Middle frontal gyrus (tissue), 1 donor: ENCODE results near the gene PRICKLE3.

Experiments used
- DNase-seq: peaks from one replicate; pipeline ENCODE4 v3.0.0-alpha.2; 2015; ENCODE audit warnings: low spot score; ENCODE audit errors: extremely low spot score

The PRICKLE3 gene

GRCh38 chrX:49208399-49208798 is 22.2 kb upstream of the PRICKLE3 start:
- no peak for DNase-seq

DNA sequence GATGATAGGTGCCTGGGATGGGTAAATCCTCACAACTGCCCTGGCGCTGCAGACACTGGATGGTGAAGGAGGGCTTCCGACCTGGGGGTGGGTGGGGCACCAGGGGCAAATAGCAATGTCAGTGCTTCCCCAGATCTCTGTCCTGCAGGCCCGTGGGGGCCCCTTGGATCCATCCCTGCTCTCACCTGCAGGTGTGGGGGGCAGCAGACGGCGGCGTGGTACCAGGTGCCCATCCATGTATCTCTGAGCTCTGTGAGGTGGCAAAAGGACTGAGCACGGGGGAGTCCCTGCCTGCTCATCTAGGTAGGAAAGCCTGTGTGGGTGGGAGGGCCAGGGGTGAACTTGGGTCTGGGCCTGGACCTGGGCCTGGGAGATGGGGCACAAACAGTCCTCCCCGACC is 20.4 kb upstream of the PRICKLE3 start:
- DNase-seq: no peak

GRCh38 chrX:49205443-49205842 is 19.3 kb upstream of the PRICKLE3 start:
- no peak for DNase-seq

GRCh38 chrX:49204709-49205108 is 18.5 kb upstream of the PRICKLE3 start:
- DNase-seq: no peak

- no peak for DNase-seq
Measured at GRCh38 chrX:49204017-49204416, 17.8 kb upstream of the PRICKLE3 start.

DNA sequence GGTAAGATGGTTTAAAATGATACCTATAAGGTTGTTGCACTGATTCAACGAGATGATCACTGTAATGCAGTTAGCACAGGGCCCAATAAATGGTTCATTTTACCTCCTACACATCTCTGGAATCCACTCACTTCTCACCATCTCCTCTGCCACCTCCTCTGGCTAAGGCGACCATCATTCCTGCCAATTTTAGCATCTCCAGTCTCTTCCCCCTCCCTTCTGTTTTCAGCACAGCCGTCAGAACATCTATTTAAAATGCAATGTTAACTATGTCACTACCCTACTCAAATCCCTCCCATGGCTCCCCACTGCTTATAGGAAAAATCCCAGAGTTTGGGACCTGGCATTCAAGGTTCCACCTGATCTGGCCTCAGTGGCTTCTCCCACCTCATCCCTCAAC is 17.4 kb upstream of the PRICKLE3 start:
- DNase-seq: no peak

DNA sequence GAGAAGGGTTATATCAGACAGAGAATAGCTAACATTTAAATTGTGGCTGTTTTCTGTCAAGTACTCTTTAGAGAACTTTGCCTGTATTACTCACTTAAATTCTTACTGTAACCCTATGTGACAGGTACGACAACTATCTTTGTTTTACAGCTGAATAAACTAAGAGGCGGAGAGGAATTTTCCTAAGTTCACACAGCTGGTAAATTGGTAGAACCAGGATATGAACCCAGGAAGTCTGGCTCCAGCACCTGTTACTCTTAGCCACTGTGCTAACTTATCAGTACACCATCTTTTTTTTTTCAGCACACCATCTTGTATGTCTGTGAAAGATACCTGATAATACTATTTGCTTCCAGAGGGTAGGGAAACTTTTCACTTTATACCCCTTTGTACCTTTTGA is 15.8 kb upstream of the PRICKLE3 start:
- DNase-seq: no peak

GRCh38 chrX:49199906-49200771 is 14.0 kb upstream of the PRICKLE3 start, which contains the start of gene SYP:
Gene SYP (minus strand): TSS chrX:49200193. CDS start chrX:49200186, 7 bp downstream.
- DNase-seq: peak; percentile 75

- no peak for DNase-seq
Measured at GRCh38 chrX:49199315-49199595, 13.1 kb upstream of the PRICKLE3 start.

- no peak for DNase-seq
Measured at GRCh38 chrX:49198540-49199314, 12.6 kb upstream of the PRICKLE3 start.

GRCh38 chrX:49197543-49198087 is 11.4 kb upstream of the PRICKLE3 start:
- DNase-seq: no peak

GRCh38 chrX:49193542-49193964 is 7.4 kb upstream of the PRICKLE3 start:
- no peak for DNase-seq

GRCh38 chrX:49192722-49193328 is 6.7 kb upstream of the PRICKLE3 start:
- DNase-seq: no peak

GRCh38 chrX:49191574-49192011 is 5.4 kb upstream of the PRICKLE3 start:
- no peak for DNase-seq

- peak; percentile 81 for DNase-seq
Measured at GRCh38 chrX:49190821-49191573, 4.8 kb upstream of the PRICKLE3 start.

DNA sequence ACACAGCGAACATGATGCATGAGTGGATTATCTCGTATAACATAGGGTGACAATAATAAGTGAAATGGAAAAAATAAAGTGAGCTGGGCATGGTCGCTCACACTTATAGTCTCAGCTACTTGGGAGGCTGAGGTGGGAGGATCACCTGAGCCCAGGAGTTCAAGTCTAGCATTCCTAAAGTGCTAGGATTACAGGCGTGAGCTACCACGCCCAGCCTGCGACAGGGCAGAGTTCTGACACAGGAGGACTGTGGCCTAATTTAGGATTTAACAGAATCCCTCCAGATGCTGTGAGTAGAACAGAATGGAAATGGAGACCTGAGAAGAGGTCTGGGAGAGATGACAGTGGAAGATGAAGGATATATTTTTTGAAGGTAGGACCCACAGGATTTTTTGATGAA is 3.4 kb upstream of the PRICKLE3 start:
- DNase-seq: no peak

DNA sequence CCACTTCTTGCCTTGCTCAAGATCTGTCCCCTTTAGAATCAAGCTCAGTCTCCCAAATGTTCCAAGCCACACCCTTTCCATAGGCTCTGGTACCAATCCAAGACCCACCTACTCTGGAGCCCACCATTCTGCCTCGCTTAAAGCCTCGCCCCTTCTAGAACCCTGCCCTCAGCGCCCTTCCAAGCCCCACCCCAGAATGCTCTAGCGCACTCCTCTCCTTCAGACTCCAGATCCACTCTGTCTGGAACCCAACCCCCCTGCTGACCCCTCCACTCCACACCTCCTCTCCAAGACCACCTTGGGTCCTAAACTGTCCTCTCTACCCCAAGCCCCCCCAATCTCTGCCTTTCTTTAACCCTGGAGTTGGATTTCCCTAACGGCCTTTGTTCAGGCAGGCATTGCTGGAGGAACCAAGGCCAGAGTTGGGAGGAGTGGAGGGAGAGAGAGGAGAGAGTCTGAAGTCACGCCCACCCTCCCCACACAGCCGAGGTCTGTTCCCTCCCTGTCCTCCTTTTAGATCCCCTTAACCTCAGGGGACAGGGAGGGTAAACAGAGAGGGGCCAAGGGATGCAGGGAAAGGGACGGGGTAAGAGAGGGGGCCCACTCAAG is 2.4 kb upstream of the PRICKLE3 start:
- no peak for DNase-seq

DNA sequence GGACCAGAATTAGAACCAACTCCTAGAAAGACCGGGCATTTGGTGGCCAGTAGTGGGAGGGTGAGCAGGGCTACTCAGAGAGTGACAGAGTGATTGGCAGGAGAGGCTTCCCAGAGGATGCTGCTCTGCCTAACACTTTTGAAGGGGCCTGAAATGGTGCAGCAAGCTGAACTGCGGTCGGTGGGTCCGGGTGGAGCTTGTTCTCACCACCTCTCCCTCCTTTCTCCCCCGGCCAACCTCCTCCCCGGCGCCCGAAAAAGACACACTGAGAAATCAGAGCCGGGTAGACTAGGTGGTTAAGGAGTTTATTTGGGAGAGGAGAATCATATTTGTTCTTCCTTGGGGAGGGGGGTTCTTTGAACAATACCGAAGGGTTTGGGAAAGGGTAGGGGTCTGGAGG is 1.4 kb upstream of the PRICKLE3 start:
- DNase-seq: no peak

- no peak for DNase-seq
Measured at GRCh38 chrX:49187028-49187394, 838 bp upstream of the PRICKLE3 start.
